HG02759 (cell line): Measurements from ENCODE around the gene DAAM1.

ENCODE experiments used
- ATAC-seq: cut with Tn5 transposase; IDR thresholded peaks from one replicate; pipeline ENCODE4 v1.9.1; 2021; ENCODE audit warnings: mild to moderate bottlenecking, moderate library complexity; ENCODE audit not compliant: unreplicated experiment

Gene DAAM1

GRCh38 chr14:59188461-59189090, at the start of gene DAAM1:
DAAM1 (plus strand) TSS chr14:59188667; CDS start chr14:59263478, 74,811 bp downstream.
- peak; percentile 87 for ATAC-seq

GRCh38 chr14:59139324-59139723, 49.1 kb upstream of the DAAM1 start:
- no peak for ATAC-seq

- no peak for ATAC-seq
Observed at GRCh38 chr14:59140106-59140843, 48.2 kb upstream of the DAAM1 start.

GRCh38 chr14:59146484-59146883, 42.0 kb upstream of the DAAM1 start:
- no peak for ATAC-seq

- no peak for ATAC-seq
Observed at GRCh38 chr14:59147007-59147406, 41.5 kb upstream of the DAAM1 start.

GRCh38 chr14:59148334-59148900, 40.0 kb upstream of the DAAM1 start:
- ATAC-seq: no peak

- ATAC-seq: peak; percentile 81
Observed at GRCh38 chr14:59150990-59151389, 37.5 kb upstream of the DAAM1 start.

GRCh38 chr14:59154373-59154772, 34.1 kb upstream of the DAAM1 start:
- ATAC-seq: no peak

- no peak for ATAC-seq
Observed at GRCh38 chr14:59155886-59156285, 32.6 kb upstream of the DAAM1 start.

- ATAC-seq: no peak
Observed at GRCh38 chr14:59159169-59159568, 29.3 kb upstream of the DAAM1 start.

GRCh38 chr14:59160506-59160905, 28.0 kb upstream of the DAAM1 start:
- no peak for ATAC-seq

- peak; percentile 71 for ATAC-seq
Observed at GRCh38 chr14:59161561-59162175, 26.8 kb upstream of the DAAM1 start.

- no peak for ATAC-seq
Observed at GRCh38 chr14:59166258-59166657, 22.2 kb upstream of the DAAM1 start.

GRCh38 chr14:59175404-59175803, 13.1 kb upstream of the DAAM1 start:
- ATAC-seq: peak; percentile 99

GRCh38 chr14:59176765-59177164, 11.7 kb upstream of the DAAM1 start:
- ATAC-seq: no peak

- ATAC-seq: no peak
Observed at GRCh38 chr14:59177262-59177661, 11.2 kb upstream of the DAAM1 start.

GRCh38 chr14:59181791-59182190, 6.7 kb upstream of the DAAM1 start:
- no peak for ATAC-seq

GRCh38 chr14:59182641-59183040, 5.8 kb upstream of the DAAM1 start:
- ATAC-seq: no peak

GRCh38 chr14:59183150-59183549, 5.3 kb upstream of the DAAM1 start:
- ATAC-seq: no peak

- no peak for ATAC-seq
Observed at GRCh38 chr14:59184396-59184795, 4.1 kb upstream of the DAAM1 start.

GRCh38 chr14:59185676-59186075, 2.8 kb upstream of the DAAM1 start:
- ATAC-seq: no peak

GRCh38 chr14:59186306-59186705, 2.2 kb upstream of the DAAM1 start:
- ATAC-seq: no peak
